Measurements from ENCODE around the gene VPS25.
"Not testable (repeated sequence)": the region's sequence is repeated elsewhere in the genome, so short reads cannot be mapped to it uniquely, and the experiment has no call there.

VPS25 gene

DNA sequence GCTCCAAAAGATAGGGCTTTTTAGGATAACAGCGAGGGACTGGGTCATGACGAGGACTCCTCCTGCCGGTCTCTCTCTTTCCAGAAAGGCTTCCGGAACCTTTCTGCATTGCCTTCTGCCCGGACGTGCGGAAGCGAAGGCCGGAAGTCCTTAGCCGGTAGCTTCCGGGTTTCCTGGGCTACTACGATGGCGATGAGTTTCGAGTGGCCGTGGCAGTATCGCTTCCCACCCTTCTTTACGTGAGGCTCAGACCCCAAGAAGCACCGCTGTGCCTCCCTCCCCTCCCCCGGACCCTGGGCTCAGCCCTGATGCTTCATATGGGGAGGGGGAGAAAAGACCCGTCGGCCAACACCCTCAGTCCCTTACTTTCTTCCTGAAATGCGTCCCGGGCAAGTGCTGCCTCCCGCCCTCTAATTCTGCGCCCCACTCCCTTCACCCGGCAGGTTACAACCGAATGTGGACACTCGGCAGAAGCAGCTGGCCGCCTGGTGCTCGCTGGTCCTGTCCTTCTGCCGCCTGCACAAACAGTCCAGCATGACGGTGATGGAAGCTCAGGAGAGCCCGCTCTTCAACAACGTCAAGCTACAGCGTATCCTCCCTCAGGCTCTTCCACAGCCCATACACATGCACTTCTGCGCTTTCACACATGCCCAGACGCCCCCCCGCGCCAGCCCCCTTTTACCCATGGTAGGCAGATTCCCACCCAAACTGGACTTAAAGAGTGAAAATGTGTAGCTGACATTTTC is at the start of gene VPS25:
Gene VPS25 (plus strand): TSS at position 160 of the 746 bp plus-strand sequence. CDS start 27 bp downstream, at position 187.
- DNase-seq: peak; percentile 86

- DNase-seq: no peak
Measured at GRCh38 chr17:42723636-42724035, 49.6 kb upstream of the VPS25 start.

- no peak for DNase-seq
Measured at GRCh38 chr17:42725143-42725542, 48.1 kb upstream of the VPS25 start.

GRCh38 chr17:42740699-42741098 is 32.5 kb upstream of the VPS25 start:
- no peak for DNase-seq

- not testable (repeated sequence) for DNase-seq
Measured at GRCh38 chr17:42742916-42743315, 30.3 kb upstream of the VPS25 start.

DNA sequence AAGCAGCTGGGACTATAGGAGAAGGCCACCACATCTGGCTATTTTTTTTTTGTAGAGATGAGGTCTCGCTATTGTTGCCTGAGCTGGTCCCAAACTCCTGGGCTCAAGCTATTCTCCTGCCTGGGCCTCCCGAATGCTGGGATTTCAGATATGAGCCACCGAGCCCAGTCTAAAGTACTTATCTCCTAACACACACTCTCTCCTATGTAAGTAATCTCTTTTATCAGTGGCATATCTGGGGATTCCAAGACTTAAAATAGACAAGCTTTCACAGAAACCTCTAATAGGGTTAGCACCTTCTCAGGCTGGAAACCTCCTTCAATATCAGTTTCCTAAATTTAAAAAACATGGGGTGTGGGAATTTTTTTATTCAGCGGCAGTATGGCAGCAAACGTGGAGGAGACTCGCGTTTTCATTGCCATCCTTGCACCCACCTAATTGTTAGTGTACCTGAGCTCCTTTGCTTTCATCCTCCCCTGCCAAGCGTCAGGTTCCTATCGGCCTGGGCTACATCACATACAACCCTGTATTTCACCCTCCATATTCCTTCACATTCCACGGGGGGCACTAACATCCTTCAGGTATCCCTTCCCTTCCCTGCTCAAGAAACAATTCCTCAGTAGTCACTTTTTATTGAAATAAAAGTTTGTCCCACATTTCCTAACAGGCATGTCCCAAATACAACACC is 29.5 kb upstream of the VPS25 start:
- DNase-seq: no peak

- DNase-seq: no peak
Measured at GRCh38 chr17:42744283-42744805, 28.9 kb upstream of the VPS25 start.

DNA sequence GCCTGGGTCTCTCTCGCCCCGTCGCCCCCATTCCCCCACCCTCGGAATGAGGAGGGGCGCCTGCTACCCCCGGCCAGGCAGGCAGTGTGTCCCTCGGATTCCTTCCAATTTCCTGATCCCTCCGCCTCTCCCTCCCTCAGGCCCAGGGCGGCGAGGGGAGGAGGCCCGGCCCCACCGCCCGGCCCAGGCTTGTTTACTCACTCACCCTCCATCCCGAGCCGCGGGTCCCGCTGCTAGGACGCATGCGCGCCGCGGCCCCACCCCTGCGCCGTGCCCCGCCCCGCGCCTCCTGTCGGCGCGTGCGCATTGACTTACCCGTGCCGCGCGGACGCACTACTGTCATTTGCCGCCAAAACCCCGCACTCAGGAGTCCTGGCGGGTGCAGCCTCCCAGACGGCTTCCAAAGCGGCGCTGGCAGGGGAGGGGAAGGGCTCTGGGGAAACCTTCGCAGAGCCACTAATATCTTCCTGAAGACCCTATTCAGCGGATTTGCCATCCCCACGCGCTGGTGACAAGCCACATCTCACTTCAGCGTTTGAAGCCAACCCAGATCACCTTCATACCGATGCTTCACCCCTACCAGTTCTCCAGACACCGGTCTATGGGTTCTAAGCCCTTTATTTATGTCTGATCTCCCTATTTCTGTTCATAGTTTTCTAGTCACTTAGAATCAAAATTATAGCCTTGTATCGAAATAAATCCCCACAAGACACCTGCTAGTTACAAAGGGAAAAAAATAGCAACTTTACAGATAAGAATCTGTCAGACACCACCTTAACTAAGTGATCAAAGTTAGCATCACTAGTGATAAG is 28.2 kb upstream of the VPS25 start, which contains the start of gene EZH1:
Gene EZH1 (minus strand): TSS at position 235 of the 812 bp plus-strand sequence. CDS start 16,099 bp downstream, outside the sequence.
- DNase-seq: peak; percentile 96

- DNase-seq: peak; percentile 34
Measured at GRCh38 chr17:42748202-42748907, 24.9 kb upstream of the VPS25 start.

DNA sequence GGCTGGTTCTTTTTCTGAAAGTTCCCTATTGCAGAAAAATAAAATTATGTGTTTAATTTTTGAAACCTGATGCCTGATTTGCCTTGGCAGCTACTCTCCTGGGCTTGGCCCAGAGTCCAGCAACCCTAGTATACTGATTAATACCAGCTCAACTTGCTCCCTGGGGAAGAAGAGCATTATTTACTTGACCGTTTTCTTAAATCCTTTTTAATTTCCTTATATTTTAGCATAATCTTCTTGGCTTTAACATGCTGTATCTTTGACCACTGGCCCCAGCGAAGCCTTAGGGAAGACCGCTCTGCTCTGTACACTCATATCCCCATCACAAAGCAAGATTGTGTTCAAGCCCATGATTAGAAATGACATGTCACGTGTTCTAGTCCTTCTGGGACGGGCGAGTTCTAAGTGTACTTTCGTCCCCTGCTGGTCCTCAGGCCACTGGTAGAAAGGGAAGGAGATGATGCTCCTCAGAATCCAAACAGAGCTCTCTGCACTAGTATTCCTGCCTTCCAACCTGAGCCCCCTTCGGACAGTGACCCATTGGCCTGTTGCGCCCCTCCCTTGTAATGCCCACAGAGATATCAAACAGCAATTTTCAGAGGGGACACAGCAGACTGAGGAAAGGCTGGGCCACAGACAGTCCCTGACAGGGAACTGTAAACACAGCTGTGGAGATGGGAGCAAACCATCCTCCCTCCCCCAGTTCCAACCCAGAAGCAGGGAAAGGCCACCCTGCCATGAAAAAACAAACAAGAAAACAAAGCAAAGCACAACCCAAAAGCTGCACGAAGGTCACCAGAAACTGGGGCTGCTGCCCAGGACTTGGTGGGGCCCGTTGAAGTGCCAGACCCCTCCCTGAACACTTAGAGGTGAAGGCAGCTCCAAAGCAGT is 24.1 kb upstream of the VPS25 start:
- no peak for DNase-seq

DNA sequence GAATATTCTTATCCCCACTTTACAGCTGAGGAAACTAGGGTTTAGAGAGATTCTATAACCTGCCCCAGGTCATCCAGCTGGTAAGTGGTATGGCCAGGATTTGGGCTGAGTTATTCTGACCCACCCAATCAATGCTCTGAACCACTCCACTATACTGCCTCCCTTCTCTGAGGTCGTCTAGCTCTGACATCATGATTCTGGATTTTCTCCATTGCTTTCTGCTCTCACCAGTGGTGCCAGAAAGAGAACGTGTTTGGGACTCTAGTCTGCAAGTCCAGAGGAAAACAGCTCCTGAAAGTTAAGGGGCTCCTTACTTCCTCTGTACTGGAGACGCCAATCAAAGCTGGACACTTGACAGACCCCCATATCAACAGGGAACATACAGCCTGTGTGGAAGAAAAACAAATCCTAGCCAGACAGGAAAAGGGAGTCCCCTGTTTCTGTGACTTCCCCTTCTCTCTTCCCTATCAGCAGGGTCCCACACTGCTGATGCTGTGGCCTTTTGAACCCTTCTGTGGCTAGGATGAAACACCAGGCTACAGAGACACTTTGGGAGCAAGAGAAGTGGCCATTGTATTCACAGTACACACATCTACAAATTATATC is 22.4 kb upstream of the VPS25 start:
- no peak for DNase-seq

DNA sequence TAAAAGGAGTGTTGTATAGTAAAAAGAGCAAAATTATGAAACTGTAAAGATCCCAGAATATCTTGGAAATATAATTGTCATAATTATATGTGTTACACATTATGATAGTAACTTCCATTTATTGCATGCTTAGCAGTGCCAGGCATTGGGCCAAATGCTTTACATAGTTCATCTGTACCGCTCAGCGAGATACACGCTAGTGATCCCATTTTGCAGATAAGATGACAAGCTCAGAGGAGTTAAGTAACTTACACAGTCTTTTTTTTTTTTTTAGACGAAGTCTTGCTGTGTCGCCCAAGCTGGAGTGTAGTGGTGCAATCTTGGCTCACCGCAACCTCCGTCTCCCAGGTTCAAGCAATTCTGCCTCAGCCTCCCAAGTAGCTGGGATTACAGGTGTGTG is 21.6 kb upstream of the VPS25 start:
- DNase-seq: no peak

DNA sequence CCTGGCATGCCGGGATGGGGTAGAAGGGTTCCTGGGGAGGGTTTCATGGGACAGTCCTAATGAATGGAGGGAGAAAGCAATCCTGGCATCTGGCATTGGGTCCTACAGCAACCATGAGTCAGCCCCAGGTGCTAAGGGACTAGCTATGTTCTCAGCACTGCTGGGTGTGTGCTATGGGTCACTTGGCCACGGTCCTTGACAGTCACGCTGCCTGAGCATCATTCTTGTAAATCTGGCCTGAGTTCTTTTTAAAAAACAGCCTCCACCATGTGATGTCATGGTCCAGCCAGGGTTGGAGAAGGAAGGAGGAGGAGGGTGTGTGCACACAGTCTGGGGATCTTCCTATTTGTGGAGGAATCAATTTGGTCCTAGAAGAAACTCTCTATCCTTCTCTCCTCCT is 18.5 kb upstream of the VPS25 start:
- peak; percentile 39 for DNase-seq

GRCh38 chr17:42759982-42760651 is 13.1 kb upstream of the VPS25 start:
- no peak for DNase-seq

GRCh38 chr17:42760652-42761581 is 12.3 kb upstream of the VPS25 start, which contains the start of gene RAMP2:
TSS of gene RAMP2 (plus strand) at chr17:42761227. CDS start at chr17:42761262, 35 bp downstream.
- DNase-seq: peak; percentile 69

- no peak for DNase-seq
Measured at GRCh38 chr17:42761638-42762037, 11.6 kb upstream of the VPS25 start.

DNA sequence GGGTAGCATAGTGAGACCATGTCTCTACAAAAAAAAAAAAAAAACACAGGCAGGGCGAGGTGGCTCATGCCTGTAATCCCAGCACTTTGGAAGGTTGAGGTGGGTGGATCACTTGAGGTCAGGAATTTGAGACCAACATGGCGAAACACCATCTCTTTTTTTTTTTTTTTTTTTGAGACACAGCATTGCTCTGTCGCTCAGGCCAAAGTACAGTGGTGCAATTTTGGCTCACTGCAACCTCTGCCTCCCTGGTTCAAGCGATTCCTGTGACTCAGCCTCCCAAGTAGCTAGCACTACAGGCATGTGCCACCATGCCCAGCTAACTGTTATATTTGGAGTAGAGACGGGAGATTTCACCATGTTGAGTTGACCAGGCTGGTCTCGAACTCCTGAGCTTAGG is 7.1 kb upstream of the VPS25 start:
- no peak for DNase-seq

DNA sequence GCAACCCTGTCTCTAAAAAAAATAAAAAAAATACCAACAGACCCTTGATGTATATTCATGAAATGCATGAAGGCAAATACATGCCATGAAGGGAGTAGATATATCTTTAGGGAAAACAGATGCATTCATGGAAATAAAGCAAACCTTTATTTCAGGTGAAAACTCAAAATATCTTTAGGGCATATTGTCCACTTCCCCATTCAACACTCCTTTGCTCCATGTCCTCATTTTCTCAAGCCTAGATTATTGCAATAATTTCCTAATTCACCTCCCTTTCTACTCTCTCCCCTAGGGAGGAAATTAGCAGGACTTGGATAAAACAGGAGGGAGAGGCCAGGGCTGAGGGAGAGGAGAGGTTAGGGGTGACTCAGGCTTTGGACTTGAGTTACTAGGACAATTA is 5.7 kb upstream of the VPS25 start:
- DNase-seq: no peak

GRCh38 chr17:42768006-42768405 is 5.2 kb upstream of the VPS25 start:
- DNase-seq: not testable (repeated sequence)
